ENCODE data around the gene CMC4. TPM values are rescaled to one million over a fixed set of nuclear protein-coding genes. Genes with fewer than 3 reads are reported as not detected.

Gene CMC4
- total and polyA plus RNA-seq, 9 of the 15 experiments (the other 6 are each of a cell fraction or from before 2014, with no cell fraction given), result 3.5 to 16.9 (median 8.2) TPM

- TF ChIP-seq ZNF609 (CRISPR knock-in tag; IDR thresholded peaks at IDR 0.05; ENCODE audit: borderline replicate concordance) (no peak), ZNF23 (CRISPR knock-in tag; IDR thresholded peaks at IDR 0.05) (no peak), ZNF347 (CRISPR knock-in tag; IDR thresholded peaks at IDR 0.05; ENCODE audit: low read depth) (no peak), RNF219 (CRISPR knock-in tag; IDR thresholded peaks at IDR 0.05) (no peak), MGA (IDR thresholded peaks at IDR 0.05) (peak; percentile 51; the same call in 1 of the 2 replicates), KLF10 (CRISPR knock-in tag; IDR thresholded peaks at IDR 0.05) (no peak), CBFA2T2 (conservative IDR thresholded peaks at IDR 0.05) (no peak)
Measured at GRCh38 chrX:155070975-155071693, at the start of gene CMC4, which contains the start of the genes BRCC3 and MTCP1 (continued).
